ENCODE data around the gene SLX4IP. TPM values are rescaled to one million over a fixed set of nuclear protein-coding genes. Genes with fewer than 3 reads are reported as not detected.
A peak's percentile ranks its signal among the peaks of the same experiment; 100 is the strongest.

SLX4IP gene
- total and polyA plus RNA-seq, 12 donors, result 2.8 to 8.2 (median 4.8) TPM

GRCh38 chr20:10654250-10654610 lies 219.1 kb downstream of the SLX4IP start:
- no peak overlapping the region for H3K27ac ChIP-seq
- no peak for TF ChIP-seq POLR2A (IDR thresholded peaks at IDR 0.05)
- TF ChIP-seq CTCF (IDR thresholded peaks at IDR 0.05), result no peak
- DNase-seq, result no peak
- peaks cover 0 to 13% of the 10 kb centered on the region in 2 donors for H3K36me3 ChIP-seq (replicated peaks in 1 of 2)
- no peak overlapping the region for H3K4me3 ChIP-seq
- H3K27me3 ChIP-seq, result no peaks in the 10 kb centered on the region
- intact Hi-C loops (cut with DNase I), result no loop called here
- no peaks in the 10 kb centered on the region for H3K9me3 ChIP-seq (replicated peaks in 1 of 3)
- peaks cover 0 to 6% of the 10 kb centered on the region in 2 donors for H3K4me1 ChIP-seq (replicated peaks in 1 of 2)

DNA sequence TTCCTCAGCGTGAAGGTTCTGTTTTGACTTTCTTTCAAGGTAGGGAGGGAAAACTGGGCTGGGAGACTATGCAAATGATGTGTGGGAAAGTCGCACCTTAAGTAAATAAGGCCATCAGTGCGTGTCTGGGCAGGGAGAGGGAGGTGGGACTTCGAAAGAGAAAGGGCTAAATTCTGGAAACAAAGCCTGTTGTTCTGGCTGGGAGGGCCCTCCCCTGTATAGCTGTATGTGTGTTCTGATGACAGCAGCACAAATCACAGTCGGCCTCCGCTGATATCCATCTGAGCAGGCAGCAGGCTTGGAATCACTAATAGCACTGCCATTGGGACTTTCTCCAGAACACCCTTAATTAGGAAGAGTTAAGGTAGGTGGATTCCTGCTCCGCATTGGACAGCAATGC lies 219.5 kb downstream of the SLX4IP start:
- intact Hi-C loops (cut with DNase I), result no loop called here
- Histone ChIP-seq H3K4me1 (replicated peaks in 1 of 2) (peaks cover 0 to 10% of the 10 kb centered on the region in 2 donors), H3K4me3 (no peak overlapping the region), H3K9me3 (replicated peaks in 1 of 3) (no peaks in the 10 kb centered on the region), H3K27ac (peak overlapping the region in 1 of 5 donors; percentile 42), H3K27me3 (no peaks in the 10 kb centered on the region), H3K36me3 (replicated peaks in 1 of 2) (peaks cover 0 to 9% of the 10 kb centered on the region in 2 donors)
- 71 to 82% (median 80%) methylated on average over 7 of the region's 7 CpGs for WGBS, 4 donors
- no peak for DNase-seq
- TF ChIP-seq CTCF (IDR thresholded peaks at IDR 0.05) (no peak), POLR2A (IDR thresholded peaks at IDR 0.05) (no peak)

- H3K9me3 ChIP-seq (replicated peaks in 1 of 3), result no peaks in the 10 kb centered on the region
- no peaks in the 10 kb centered on the region for H3K36me3 ChIP-seq (replicated peaks in 1 of 2)
- no peak for DNase-seq
- intact Hi-C loops (cut with DNase I), result no loop called here
- no peaks in the 10 kb centered on the region for H3K27me3 ChIP-seq
- no peak overlapping the region for H3K4me3 ChIP-seq
- 79 to 85% (median 82%) methylated on average over 15 of the region's 15 CpGs for WGBS, 4 donors
- H3K4me1 ChIP-seq (replicated peaks in 1 of 2), result peaks cover 0 to 12% of the 10 kb centered on the region in 2 donors
- TF ChIP-seq CTCF (IDR thresholded peaks at IDR 0.05), result no peak
- TF ChIP-seq POLR2A (IDR thresholded peaks at IDR 0.05), result no peak
- no peak overlapping the region for H3K27ac ChIP-seq
Measured at GRCh38 chr20:10655720-10656669, 220.9 kb downstream of the SLX4IP start.

- peaks cover 0 to 10% of the 10 kb centered on the region in 2 donors for H3K4me1 ChIP-seq (replicated peaks in 1 of 2)
- H3K27ac ChIP-seq, result no peak overlapping the region
- no peak for DNase-seq
- H3K27me3 ChIP-seq, result no peaks in the 10 kb centered on the region
- WGBS, 4 donors, result 80 to 94% (median 85%) methylated on average over 1 of the region's 1 CpG
- no peak overlapping the region for H3K4me3 ChIP-seq
- no peak for TF ChIP-seq POLR2A (IDR thresholded peaks at IDR 0.05)
- no peak for TF ChIP-seq CTCF (IDR thresholded peaks at IDR 0.05)
- intact Hi-C loops (cut with DNase I), result no loop called here
- H3K9me3 ChIP-seq (replicated peaks in 1 of 3), result no peaks in the 10 kb centered on the region
- H3K36me3 ChIP-seq (replicated peaks in 1 of 2), result no peaks in the 10 kb centered on the region
Measured at GRCh38 chr20:10657453-10657852, 222.3 kb downstream of the SLX4IP start.

Data from adrenal gland (tissue), 12 donors.